Trophoblast cell (in vitro differentiated cells and primary cell): ENCODE results near the gene PPP2R3C.

Experiments used
- DNase-seq, 2 donors: peaks; one replicate each; pipeline ENCODE4 v3.0.0-alpha.2; 2016
- H2AFZ ChIP-seq: 2 replicates; pipeline ENCODE4 v1.6.1; 2013; ENCODE audit warnings: low read length, moderate library complexity, mild to moderate bottlenecking; ENCODE audit not compliant: insufficient read depth, poor library complexity
- H2AK5ac ChIP-seq: 2 replicates; pipeline ENCODE4 v1.6.1; 2013; ENCODE audit warnings: mild to moderate bottlenecking, low read length
- H2BK120ac ChIP-seq: 2 replicates; pipeline ENCODE4 v1.6.1; 2013; ENCODE audit warnings: low read length, mild to moderate bottlenecking, moderate library complexity; ENCODE audit not compliant: insufficient read depth, poor library complexity
- H2BK12ac ChIP-seq: 2 replicates; pipeline ENCODE4 v1.6.1; 2013; ENCODE audit warnings: mild to moderate bottlenecking, low read length, moderate library complexity
- H2BK5ac ChIP-seq: 2 replicates; pipeline ENCODE4 v1.6.1; 2013; ENCODE audit warnings: low read length, low read depth, moderate library complexity, mild to moderate bottlenecking; ENCODE audit not compliant: poor library complexity
- H3K14ac ChIP-seq: 2 replicates; pipeline ENCODE4 v1.6.1; 2013; ENCODE audit warnings: mild to moderate bottlenecking, low read length
- H3K18ac ChIP-seq: 2 replicates; pipeline ENCODE4 v1.6.1; 2013; ENCODE audit warnings: mild to moderate bottlenecking, low read length
- H3K23ac ChIP-seq: 2 replicates; pipeline ENCODE4 v1.6.1; 2013; ENCODE audit warnings: low read length
- H3K27ac ChIP-seq: 2 replicates; pipeline ENCODE4 v1.5.1; 2013; ENCODE audit warnings: low read depth, mild to moderate bottlenecking, inconsistent platforms, low read length, moderate library complexity
- H3K27me3 ChIP-seq: 2 replicates; pipeline ENCODE4 v1.6.1; 2013; ENCODE audit warnings: inconsistent platforms, mild to moderate bottlenecking, low read length, moderate library complexity; ENCODE audit not compliant: insufficient read depth
- H3K36me3 ChIP-seq, 2 experiments: 1 replicate in 1 of 2; 2 replicates in 1 of 2; pipeline ENCODE4 v1.6.1; 2013; ENCODE audit warnings: low read length in 2 of 2, mild to moderate bottlenecking in 2 of 2, moderate library complexity in 1 of 2; ENCODE audit not compliant: insufficient read depth in 2 of 2, control insufficient read depth in 1 of 2
- H3K4ac ChIP-seq: 2 replicates; pipeline ENCODE4 v1.6.1; 2013; ENCODE audit warnings: low read depth, mild to moderate bottlenecking, low read length, moderate library complexity
- H3K4me1 ChIP-seq, 2 experiments: 1 replicate in 1 of 2; 2 replicates in 1 of 2; pipeline ENCODE4 v1.6.1; 2013; ENCODE audit warnings: low read length in 2 of 2, mild to moderate bottlenecking in 2 of 2, moderate library complexity in 1 of 2; ENCODE audit not compliant: insufficient read depth in 2 of 2, control insufficient read depth in 1 of 2
- H3K4me2 ChIP-seq: 2 replicates; pipeline ENCODE4 v1.6.1; 2013; ENCODE audit warnings: inconsistent platforms, mild to moderate bottlenecking, low read length, moderate library complexity
- H3K4me3 ChIP-seq: 2 replicates; pipeline ENCODE4 v1.5.1; 2013; ENCODE audit warnings: mild to moderate bottlenecking, low read depth, low read length, inconsistent platforms
- H3K79me1 ChIP-seq: one replicate; pipeline ENCODE4 v1.6.1; 2013; ENCODE audit warnings: low read length
- H3K79me2 ChIP-seq: 2 replicates; pipeline ENCODE4 v1.6.1; 2013; ENCODE audit warnings: low read length, mild to moderate bottlenecking; ENCODE audit not compliant: control insufficient read depth, insufficient read depth, poor library complexity
- H3K9ac ChIP-seq: 2 replicates; pipeline ENCODE4 v1.6.1; 2013; ENCODE audit warnings: mild to moderate bottlenecking, low read length
- H3K9me3 ChIP-seq: 2 replicates; pipeline ENCODE4 v1.6.1; 2013; ENCODE audit warnings: low read depth, mild to moderate bottlenecking, control low read depth, inconsistent platforms, low read length; ENCODE audit not compliant: insufficient read depth
- H4K12ac ChIP-seq: 2 replicates; pipeline ENCODE4 v1.6.1; 2013; ENCODE audit warnings: low read depth, mild to moderate bottlenecking, low read length, moderate library complexity
- H4K8ac ChIP-seq: 2 replicates; pipeline ENCODE4 v1.6.1; 2013; ENCODE audit warnings: low read depth, mild to moderate bottlenecking, low read length, moderate library complexity
- H4K91ac ChIP-seq: one replicate; pipeline ENCODE4 v1.6.1; 2013; ENCODE audit warnings: low read depth, mild to moderate bottlenecking, low read length, moderate library complexity
- WGBS: extraction: QIAGEN DNeasy Blood & Tissue Kit; methylation state at CpG from one replicate; pipeline ENCODE4 v1.1.7; 2013; ENCODE audit warnings: missing lambda C conversion rate; ENCODE audit not compliant: insufficient read length, insufficient coverage; ENCODE audit errors: extremely low coverage; 5-methylcytosine and 5-hydroxymethylcytosine counted together

Gene PPP2R3C

GRCh38 chr14:35147711-35148110, 25.9 kb upstream of the PPP2R3C start:
- Histone ChIP-seq H2AFZ (no peak overlapping the region), H2AK5ac (no peak overlapping the region), H3K27me3 (no peaks in the 10 kb centered on the region), H3K79me2 (no peaks in the 10 kb centered on the region), H4K91ac (no peak overlapping the region), H3K4ac (no peak overlapping the region), H3K18ac (no peak overlapping the region), H4K8ac (no peak overlapping the region), H3K27ac (no peak overlapping the region), H3K4me3 (no peak overlapping the region), H2BK120ac (no peak overlapping the region), H3K4me2 (no peak overlapping the region), H3K9me3 (no peaks in the 10 kb centered on the region), H3K9ac (no peak overlapping the region), H3K14ac (no peak overlapping the region), H2BK12ac (no peak overlapping the region), H4K12ac (no peak overlapping the region), H3K4me1 (no peaks in the 10 kb centered on the region), H3K36me3 (no peaks in the 10 kb centered on the region), H3K79me1 (no peaks in the 10 kb centered on the region), H2BK5ac (no peak overlapping the region), H3K23ac (no peak overlapping the region)
- no peak for DNase-seq
- WGBS = no CpG with 5 or more reads among the region's 3 CpGs

- H3K18ac ChIP-seq = no peak overlapping the region
- no peak overlapping the region for H2BK5ac ChIP-seq
- no peak overlapping the region for H2AFZ ChIP-seq
- H3K36me3 ChIP-seq = no peaks in the 10 kb centered on the region
- no peaks in the 10 kb centered on the region for H3K9me3 ChIP-seq
- no peak overlapping the region for H4K91ac ChIP-seq
- H3K4me3 ChIP-seq = no peak overlapping the region
- WGBS = no CpG with 5 or more reads among the region's 2 CpGs
- no peak overlapping the region for H3K27ac ChIP-seq
- no peak overlapping the region for H3K9ac ChIP-seq
- no peak overlapping the region for H4K12ac ChIP-seq
- no peaks in the 10 kb centered on the region for H3K4me1 ChIP-seq
- no peak overlapping the region for H3K4ac ChIP-seq
- H3K79me1 ChIP-seq = no peaks in the 10 kb centered on the region
- H2AK5ac ChIP-seq = no peak overlapping the region
- no peak for DNase-seq
- H3K79me2 ChIP-seq = no peaks in the 10 kb centered on the region
- no peak overlapping the region for H3K14ac ChIP-seq
- H3K23ac ChIP-seq = no peak overlapping the region
- no peak overlapping the region for H3K4me2 ChIP-seq
- H3K27me3 ChIP-seq = no peaks in the 10 kb centered on the region
- no peak overlapping the region for H2BK120ac ChIP-seq
- no peak overlapping the region for H2BK12ac ChIP-seq
- no peak overlapping the region for H4K8ac ChIP-seq
These were observed 25.4 kb upstream of the PPP2R3C start for GRCh38 chr14:35147186-35147585.

GRCh38 chr14:35146711-35147149, 24.9 kb upstream of the PPP2R3C start:
- Histone ChIP-seq H2BK12ac (no peak overlapping the region), H3K79me2 (no peaks in the 10 kb centered on the region), H2AK5ac (no peak overlapping the region), H4K8ac (no peak overlapping the region), H2BK120ac (no peak overlapping the region), H3K4ac (no peak overlapping the region), H3K27ac (no peak overlapping the region), H2BK5ac (no peak overlapping the region), H3K23ac (no peak overlapping the region), H3K4me2 (no peak overlapping the region), H3K4me3 (no peak overlapping the region), H3K4me1 (no peaks in the 10 kb centered on the region), H3K9ac (no peak overlapping the region), H3K27me3 (no peaks in the 10 kb centered on the region), H3K36me3 (peaks cover 0 to under 1% of the 10 kb centered on the region in 2 experiments), H2AFZ (no peak overlapping the region), H3K14ac (no peak overlapping the region), H3K9me3 (no peaks in the 10 kb centered on the region), H4K12ac (no peak overlapping the region), H3K18ac (no peak overlapping the region), H4K91ac (no peak overlapping the region), H3K79me1 (no peaks in the 10 kb centered on the region)
- no CpG with 5 or more reads among the region's 5 CpGs for WGBS
- no peak for DNase-seq

- DNase-seq = no peak
- WGBS = no CpG with 5 or more reads among the region's 1 CpG
- no peaks in the 10 kb centered on the region for H3K79me1 ChIP-seq
These were observed 22.2 kb upstream of the PPP2R3C start for GRCh38 chr14:35144029-35144428.

More at GRCh38 chr14:35144029-35144428, 22.2 kb upstream of the PPP2R3C start:
- no peaks in the 10 kb centered on the region for H3K79me2 ChIP-seq
- no peak overlapping the region for H3K14ac ChIP-seq
- no peak overlapping the region for H3K4me3 ChIP-seq
- no peak overlapping the region for H3K23ac ChIP-seq
- no peak overlapping the region for H3K9ac ChIP-seq
- no peak overlapping the region for H4K8ac ChIP-seq
- no peak overlapping the region for H2AK5ac ChIP-seq
- no peaks in the 10 kb centered on the region for H3K4me1 ChIP-seq
- no peak overlapping the region for H2BK5ac ChIP-seq
- no peak overlapping the region for H2BK120ac ChIP-seq
- H3K4me2 ChIP-seq = no peak overlapping the region
- H3K27me3 ChIP-seq = no peaks in the 10 kb centered on the region
- no peak overlapping the region for H2BK12ac ChIP-seq
- peaks cover 0 to 3% of the 10 kb centered on the region in 2 experiments for H3K36me3 ChIP-seq
- H3K27ac ChIP-seq = no peak overlapping the region
- H4K12ac ChIP-seq = no peak overlapping the region
- no peaks in the 10 kb centered on the region for H3K9me3 ChIP-seq
- no peak overlapping the region for H3K4ac ChIP-seq
- no peak overlapping the region for H4K91ac ChIP-seq
- H2AFZ ChIP-seq = no peak overlapping the region
- no peak overlapping the region for H3K18ac ChIP-seq
